ENCODE measurements around the gene NDUFA8.

The NDUFA8 gene

DNA sequence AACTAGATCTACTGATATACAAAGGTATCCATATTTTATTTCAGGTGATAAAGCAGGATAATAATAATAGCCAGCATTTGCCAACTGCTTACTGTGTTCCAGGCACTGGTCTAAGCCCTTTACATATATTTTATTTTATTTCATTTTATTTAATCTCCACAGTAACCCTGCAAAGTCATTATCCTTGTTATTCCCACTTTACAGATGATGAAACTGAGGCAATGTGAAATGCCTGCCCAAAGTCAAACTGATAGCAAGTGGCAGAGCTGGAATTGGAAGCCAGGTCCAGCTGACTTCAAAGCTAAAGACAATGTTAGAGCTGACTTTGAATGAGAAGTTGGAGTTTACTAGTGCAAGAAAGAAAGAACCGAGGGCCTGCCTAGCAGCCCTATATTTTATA is 25.0 kb upstream of the NDUFA8 start:
- no peak for DNase-seq (ENCODE audit: low read depth in 2 of 2)

DNA sequence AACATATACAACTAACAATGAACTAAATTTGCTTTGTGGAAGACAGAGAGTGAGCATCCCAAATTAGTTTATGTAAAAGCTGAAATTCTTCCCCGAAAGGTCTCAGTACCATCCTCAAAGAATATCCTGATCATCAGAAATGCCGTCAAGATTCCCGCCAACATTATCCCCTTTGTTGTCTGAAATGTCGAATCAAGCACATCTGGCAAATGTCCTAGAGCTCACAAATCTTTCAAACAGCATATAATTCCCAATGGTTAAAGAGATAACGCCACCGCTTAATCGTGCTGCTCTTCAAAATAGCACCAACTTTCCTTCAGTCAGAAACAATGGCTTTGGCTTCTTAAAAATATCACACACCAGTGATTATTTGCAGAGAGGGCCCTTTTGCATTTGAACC is 23.9 kb upstream of the NDUFA8 start:
- DNase-seq (ENCODE audit: low read depth in 2 of 2), result no peak

DNA sequence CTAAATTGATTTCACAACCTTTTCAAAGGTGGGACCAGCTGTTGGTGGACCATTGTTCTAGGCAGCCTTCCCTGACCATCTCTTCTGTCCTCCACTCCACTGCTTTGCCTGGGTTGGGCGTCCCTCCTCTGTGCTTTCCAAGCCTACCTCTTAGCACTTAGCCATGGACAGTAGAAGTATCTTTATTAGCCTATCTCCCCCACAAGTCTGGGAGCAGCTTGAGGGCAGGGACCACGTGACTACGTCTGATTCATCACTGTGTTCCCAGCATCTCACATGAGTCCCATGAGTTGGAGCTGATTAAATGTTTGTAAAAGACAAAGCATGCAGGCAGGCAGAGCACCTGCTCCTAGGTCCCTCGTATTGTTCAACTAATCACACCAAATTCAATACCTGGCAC is 21.1 kb upstream of the NDUFA8 start:
- no peak for DNase-seq (ENCODE audit: low read depth in 2 of 2)

DNA sequence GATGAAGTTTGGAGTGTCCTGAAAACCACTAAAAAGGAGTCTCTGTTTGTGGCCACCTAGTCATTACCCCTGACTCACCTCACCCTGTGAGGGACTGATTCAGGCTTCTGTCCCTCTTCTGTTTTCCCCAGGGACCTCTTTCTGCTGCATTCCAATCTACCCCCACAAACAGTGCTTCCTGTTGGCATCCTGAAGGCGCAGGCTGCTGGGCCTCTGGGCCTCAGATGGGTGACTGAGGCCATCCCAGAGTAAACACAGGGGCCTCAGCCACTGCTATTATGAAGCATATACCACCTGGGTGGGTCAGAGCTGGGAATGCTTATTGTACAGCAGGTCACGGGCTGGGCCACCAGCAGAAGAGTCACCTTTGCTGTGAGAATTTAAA is 20.1 kb upstream of the NDUFA8 start:
- DNase-seq (ENCODE audit: low read depth in 2 of 2), result no peak

GRCh38 chr9:122179054-122179689 is 19.6 kb upstream of the NDUFA8 start:
- DNase-seq (ENCODE audit: low read depth in 2 of 2), result no peak

DNA sequence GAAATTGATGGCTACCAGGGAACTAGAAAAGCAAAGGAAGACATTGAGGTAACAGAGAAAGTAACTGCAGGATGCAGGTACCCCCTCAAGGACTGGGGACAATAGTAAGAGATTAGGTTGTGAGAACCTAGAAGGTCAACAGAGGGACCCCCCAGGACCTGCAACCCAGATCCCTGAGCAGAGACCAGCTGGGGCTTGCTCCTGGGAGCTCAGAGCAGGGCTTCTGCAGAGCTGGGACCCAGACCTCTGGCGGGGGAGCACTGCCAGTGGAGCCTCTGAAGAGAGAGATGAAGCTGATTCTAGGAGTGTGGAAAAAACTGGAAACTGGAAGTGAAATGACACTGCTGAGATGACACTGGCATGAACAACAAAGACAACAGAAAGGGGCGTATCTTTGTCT is 17.3 kb upstream of the NDUFA8 start:
- DNase-seq (ENCODE audit: low read depth in 2 of 2), result no peak

GRCh38 chr9:122173670-122174069 is 14.1 kb upstream of the NDUFA8 start:
- no peak for DNase-seq (ENCODE audit: low read depth in 2 of 2)

GRCh38 chr9:122172131-122172530 is 12.6 kb upstream of the NDUFA8 start:
- no peak for DNase-seq (ENCODE audit: low read depth in 2 of 2)

- no peak for DNase-seq (ENCODE audit: low read depth in 2 of 2)
Observed at GRCh38 chr9:122168356-122168755, 8.8 kb upstream of the NDUFA8 start.

DNA sequence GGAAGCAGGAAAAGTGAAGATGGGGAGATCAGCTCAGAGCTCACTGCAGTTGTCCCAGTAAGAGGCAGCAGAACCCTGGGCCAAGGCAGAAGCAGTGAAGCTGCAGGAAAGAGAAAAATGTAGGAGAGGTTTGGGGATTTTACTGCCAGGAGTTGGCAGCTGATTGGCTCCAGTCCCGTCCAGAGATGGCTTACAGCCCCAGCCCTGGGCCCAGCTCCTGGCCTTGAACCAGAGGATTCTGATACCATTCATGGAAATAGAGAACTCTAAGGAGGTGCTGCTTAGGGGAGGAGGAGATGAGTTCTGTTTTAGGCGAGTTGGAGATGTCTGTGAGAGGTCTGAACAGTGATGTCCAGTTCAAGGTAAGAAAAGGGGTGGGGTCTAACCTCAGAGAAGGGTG is 4.7 kb upstream of the NDUFA8 start:
- DNase-seq (ENCODE audit: low read depth in 2 of 2), result no peak

DNA sequence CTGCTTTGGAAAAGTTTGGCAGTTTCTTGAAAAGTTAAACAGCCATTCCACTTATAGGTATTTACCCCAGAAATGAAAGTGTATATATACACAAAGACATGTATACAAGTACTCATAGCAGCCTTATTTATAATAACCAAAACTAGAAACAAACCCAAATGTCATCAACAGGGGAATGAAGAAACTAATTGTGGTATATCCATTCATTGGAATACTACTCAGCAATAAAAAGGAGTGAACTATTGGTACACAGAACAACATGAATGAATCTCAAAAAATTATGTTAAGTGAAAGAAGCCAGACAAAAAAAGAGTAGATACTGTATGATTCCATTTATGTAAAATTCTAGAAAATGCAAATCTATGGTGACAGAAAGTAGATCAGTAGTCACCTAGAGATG is 2.8 kb upstream of the NDUFA8 start:
- DNase-seq (ENCODE audit: low read depth in 2 of 2), result no peak

DNA sequence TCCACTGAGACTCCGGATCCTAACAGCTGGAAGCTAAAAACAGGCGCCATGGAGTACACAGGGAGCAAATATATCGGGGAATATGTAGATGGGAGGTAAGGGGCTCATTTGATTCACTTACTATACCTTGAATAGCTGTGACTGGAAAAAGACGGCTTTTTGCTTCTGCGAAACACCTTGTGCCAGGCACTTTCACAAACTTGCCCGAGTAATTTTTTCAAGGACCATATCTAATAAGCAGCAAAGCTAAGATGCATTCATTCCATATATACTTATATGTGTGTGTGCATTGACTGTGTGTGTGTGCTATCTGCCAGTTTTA is 307 bp upstream of the NDUFA8 start:
- DNase-seq (ENCODE audit: low read depth in 2 of 2), result no peak

DNA sequence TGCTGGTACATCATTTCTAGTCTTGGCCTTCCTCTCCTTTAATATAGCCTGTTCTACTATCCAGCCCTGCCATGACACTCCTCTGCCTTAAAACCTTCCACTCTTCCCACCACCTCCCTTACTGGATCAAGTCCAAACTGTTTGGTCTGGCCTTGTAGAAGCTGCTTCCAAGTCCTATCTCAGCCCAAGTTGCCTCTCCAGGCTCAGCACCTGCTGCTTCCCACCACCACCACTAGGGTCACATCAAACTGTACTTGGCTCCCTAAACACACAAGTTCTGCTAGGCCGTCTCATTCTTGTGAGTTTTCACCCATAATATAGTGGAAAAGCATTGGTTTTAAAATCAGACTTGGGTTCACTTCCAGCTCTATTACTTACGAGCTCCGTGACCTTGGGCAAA is 1.4 kb downstream of the NDUFA8 start:
- DNase-seq (ENCODE audit: low read depth in 2 of 2), result no peak

- DNase-seq (ENCODE audit: low read depth in 2 of 2), result no peak
Observed at GRCh38 chr9:122155796-122156195, 3.8 kb downstream of the NDUFA8 start.

GRCh38 chr9:122151267-122151828 is 8.2 kb downstream of the NDUFA8 start:
- no peak for DNase-seq (ENCODE audit: low read depth in 2 of 2)

DNA sequence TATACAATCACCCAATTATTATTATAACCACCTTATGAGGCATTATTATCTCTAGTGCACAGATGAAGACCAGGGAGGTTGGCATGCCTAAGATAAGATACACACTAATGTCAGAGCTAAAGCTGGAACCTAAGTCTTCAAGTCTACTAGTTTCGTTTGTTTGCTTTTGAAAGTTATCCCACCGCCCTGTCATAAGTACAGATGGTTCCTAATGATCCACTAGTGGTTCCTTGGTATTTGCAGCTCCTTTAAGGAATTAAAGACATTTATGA is 14.1 kb downstream of the NDUFA8 start:
- no peak for DNase-seq (ENCODE audit: low read depth in 2 of 2)

DNA sequence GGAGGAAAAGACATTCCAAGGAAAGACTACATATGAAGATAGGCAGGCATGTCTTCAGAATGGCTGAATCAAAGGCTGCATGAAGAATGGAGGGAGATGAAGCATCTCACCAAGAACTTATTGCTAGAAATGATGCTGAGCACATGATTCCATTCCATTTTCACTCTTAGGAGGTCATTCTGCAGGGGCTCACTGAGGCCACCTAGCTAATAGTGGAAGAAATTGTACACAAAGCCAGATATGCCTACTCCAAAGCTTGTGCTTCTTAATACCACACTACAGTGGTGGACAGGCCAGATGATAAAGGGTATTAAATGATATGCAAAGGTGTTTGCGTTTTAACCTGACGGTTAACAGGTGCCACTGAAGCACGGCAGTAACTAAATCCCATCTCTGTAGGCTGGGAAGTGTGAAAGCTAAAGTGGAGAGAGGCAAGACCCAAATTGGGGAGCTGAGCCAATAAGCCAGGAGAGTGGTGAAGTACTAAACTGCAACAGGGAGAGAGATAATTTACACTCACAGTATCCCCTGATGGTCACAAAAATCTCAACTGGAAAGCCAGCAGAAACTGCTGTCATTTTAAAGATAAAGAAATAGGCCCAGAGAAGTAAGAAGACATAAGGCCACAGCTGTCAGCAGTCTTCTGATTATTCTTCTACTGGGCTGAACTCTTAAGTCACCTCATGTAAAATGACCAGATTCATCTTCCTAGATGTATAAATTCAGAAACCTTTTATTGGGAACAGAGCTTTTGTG is 14.6 kb downstream of the NDUFA8 start:
- DNase-seq (ENCODE audit: low read depth in 2 of 2), result no peak

DNA sequence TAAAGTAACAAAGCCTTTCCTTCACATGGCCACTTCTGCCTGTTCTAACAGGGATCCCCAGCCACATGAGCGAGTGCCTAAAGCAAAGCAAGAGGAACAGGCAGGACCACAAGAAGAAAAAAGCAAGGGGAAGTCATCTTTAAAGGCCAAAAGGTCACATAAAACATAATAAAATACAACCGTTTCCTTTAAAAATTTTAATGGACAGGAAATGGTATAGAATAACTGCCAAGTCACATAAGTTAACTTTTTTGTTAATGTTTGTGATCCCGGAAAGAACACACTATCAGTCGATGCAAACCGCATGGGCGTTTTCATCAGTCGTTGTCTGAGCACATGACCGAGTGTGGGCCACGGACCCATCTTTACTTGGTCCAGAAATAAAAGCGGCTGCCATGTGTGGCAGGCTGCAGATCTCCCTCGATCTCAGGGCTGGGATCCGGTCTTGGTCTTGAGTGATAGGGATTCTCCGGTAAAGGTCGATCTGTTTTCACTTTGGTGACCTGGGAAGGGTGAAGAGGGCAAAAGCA is 15.6 kb downstream of the NDUFA8 start:
- no peak for DNase-seq (ENCODE audit: low read depth in 2 of 2)

- DNase-seq (ENCODE audit: low read depth in 2 of 2), result no peak
Observed at GRCh38 chr9:122143296-122143695, 16.3 kb downstream of the NDUFA8 start.

- DNase-seq (ENCODE audit: low read depth in 2 of 2), result no peak
Observed at GRCh38 chr9:122141671-122142070, 17.9 kb downstream of the NDUFA8 start.

- no peak for DNase-seq (ENCODE audit: low read depth in 2 of 2)
Observed at GRCh38 chr9:122140368-122141193, 19.0 kb downstream of the NDUFA8 start.

DNA sequence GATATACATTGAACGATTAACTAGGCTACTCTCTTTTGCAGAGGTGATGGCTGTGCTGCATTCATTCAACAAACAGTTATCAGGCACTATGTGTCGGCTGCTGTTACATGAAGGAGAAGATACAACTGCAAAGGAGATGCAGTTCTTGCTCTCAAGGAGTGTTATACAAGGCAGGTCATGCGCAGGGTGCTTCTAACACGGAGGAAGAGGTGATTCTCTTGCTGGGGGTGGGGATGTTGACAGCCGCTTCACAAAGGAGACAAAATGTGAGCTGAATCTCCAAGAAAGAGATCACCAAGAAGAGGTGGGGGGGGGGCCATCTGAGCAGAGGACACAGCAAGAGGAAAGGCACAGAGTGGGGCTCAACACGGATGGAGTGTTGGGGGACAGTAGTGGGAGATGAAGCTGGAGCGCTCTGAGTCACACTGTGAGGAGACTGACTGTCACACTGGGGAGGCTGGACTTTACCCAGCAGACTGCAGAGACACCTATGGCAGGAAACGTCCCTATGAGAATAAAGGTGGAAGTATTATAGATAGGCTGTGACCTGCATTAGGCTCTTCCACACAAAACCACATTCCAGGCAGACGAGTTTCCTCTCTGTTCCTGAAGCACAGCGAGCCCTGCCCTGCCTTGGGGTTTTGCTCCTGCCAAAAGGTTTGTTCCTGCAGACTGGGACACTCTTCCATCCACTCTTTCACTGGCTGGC is 20.9 kb downstream of the NDUFA8 start:
- DNase-seq (ENCODE audit: low read depth in 2 of 2), result no peak
